ENCODE results near the gene MARCHF11.

The MARCHF11 gene

DNA sequence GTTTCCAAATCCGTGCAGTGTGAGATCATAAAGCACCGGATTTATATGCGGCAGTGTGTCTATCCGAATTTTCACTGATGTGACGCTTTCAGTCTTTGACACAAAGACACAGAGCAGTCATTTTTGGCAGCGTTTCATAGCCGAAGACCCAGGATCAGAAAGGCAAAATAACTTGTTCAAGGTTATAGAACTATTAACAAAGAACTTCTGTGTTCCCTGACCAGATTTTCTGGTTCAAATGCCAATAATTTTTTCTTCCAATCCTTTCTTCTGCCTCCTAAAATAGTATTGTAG, 1.1 kb upstream of the MARCHF11 start:
- Histone ChIP-seq H3K36me3 (replicated peaks; ENCODE audit: insufficient read depth, low read length) (no peaks in the 10 kb centered on the region), H3K9me3 (replicated peaks; ENCODE audit: insufficient read depth, low read length) (no peaks in the 10 kb centered on the region), H3K79me2 (ENCODE audit: low read length) (no peaks in the 10 kb centered on the region), H3K4me1 (ENCODE audit: low read length) (no peaks in the 10 kb centered on the region), H3K9me2 (replicated peaks; ENCODE audit: insufficient read depth, low read length) (no peaks in the 10 kb centered on the region), H3K27me3 (replicated peaks; ENCODE audit: insufficient read depth, low read length) (no peaks in the 10 kb centered on the region), H3F3A (ENCODE audit: insufficient read depth, low read length) (no peaks in the 10 kb centered on the region), H4K20me1 (ENCODE audit: insufficient read depth, low read length) (no peaks in the 10 kb centered on the region), H3K4me3 (ENCODE audit: low read length) (no peak overlapping the region), H2AFZ (ENCODE audit: low read length) (no peak overlapping the region), H3K4me2 (ENCODE audit: low read depth, low read length) (no peak overlapping the region), H3K9ac (ENCODE audit: low read length) (no peak overlapping the region), H3K27ac (ENCODE audit: low read length) (no peak overlapping the region)
- TF ChIP-seq, protein P1, sequence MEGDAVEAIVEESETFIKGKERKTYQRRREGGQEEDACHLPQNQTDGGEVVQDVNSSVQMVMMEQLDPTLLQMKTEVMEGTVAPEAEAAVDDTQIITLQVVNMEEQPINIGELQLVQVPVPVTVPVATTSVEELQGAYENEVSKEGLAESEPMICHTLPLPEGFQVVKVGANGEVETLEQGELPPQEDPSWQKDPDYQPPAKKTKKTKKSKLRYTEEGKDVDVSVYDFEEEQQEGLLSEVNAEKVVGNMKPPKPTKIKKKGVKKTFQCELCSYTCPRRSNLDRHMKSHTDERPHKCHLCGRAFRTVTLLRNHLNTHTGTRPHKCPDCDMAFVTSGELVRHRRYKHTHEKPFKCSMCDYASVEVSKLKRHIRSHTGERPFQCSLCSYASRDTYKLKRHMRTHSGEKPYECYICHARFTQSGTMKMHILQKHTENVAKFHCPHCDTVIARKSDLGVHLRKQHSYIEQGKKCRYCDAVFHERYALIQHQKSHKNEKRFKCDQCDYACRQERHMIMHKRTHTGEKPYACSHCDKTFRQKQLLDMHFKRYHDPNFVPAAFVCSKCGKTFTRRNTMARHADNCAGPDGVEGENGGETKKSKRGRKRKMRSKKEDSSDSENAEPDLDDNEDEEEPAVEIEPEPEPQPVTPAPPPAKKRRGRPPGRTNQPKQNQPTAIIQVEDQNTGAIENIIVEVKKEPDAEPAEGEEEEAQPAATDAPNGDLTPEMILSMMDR (IDR thresholded peaks at IDR 0.05; ENCODE audit: low read length), result no peak
- TF ChIP-seq EZH2phosphoT487 (IDR thresholded peaks at IDR 0.05; ENCODE audit: low read length) (no peak), EZH2 (optimal IDR thresholded peaks at IDR 0.05; ENCODE audit: low read depth, low read length) (no peak)
- DNase-seq, result no peak

DNA sequence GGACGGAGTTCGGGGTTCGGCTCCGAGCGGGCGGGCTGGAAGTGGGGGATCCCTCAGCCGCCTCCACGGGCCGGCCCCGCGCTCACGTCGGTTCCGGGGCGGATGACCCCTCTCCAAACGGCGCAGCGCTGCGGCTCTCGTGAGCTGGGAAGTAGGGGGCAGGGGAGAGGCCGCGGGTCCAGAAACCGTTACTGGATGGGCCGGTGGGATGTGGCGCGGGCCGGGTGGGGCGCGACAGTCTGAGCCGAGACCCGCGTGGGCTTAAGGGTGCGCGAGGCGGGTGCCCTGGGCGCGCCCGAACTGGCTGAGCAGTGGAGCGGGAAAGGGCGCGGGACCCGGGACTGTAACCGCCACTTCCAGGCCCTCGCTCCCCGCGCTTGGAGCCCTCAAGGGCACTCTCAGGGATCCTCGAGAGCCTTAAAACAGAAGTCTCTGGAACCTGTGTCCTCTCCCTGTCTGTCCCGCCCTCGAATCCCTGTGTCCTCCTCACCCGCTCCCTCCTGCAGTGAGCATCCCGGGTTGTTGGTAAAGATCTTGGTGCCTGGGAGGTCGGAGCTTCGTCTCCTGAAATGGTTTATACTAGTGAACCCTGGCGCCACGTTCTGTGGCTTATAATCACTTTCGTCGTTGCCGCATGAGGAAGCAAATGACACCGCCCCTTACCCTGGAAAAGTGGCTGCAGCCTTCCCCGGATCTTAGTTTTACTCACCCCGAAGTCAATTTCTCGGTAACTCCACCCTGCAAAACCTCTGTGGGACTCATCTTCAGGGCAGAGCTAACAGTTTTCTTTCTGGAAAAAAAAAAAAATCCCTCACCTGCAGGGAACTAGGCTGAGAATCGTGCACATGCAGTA, 571 bp upstream of the MARCHF11 start:
- Histone ChIP-seq H3K9me3 (replicated peaks; ENCODE audit: insufficient read depth, low read length) (no peaks in the 10 kb centered on the region), H3K27ac (ENCODE audit: low read length) (no peak overlapping the region), H3K4me2 (ENCODE audit: low read depth, low read length) (no peak overlapping the region), H3K4me1 (ENCODE audit: low read length) (no peaks in the 10 kb centered on the region), H3K27me3 (replicated peaks; ENCODE audit: insufficient read depth, low read length) (no peaks in the 10 kb centered on the region), H2AFZ (ENCODE audit: low read length) (no peak overlapping the region), H3K36me3 (replicated peaks; ENCODE audit: insufficient read depth, low read length) (no peaks in the 10 kb centered on the region), H3K4me3 (ENCODE audit: low read length) (no peak overlapping the region), H3K9ac (ENCODE audit: low read length) (no peak overlapping the region), H3K79me2 (ENCODE audit: low read length) (no peaks in the 10 kb centered on the region), H3F3A (ENCODE audit: insufficient read depth, low read length) (no peaks in the 10 kb centered on the region), H4K20me1 (ENCODE audit: insufficient read depth, low read length) (no peaks in the 10 kb centered on the region), H3K9me2 (replicated peaks; ENCODE audit: insufficient read depth, low read length) (no peaks in the 10 kb centered on the region)
- TF ChIP-seq, protein P1 (IDR thresholded peaks at IDR 0.05; ENCODE audit: low read length), result no peak
- no peak for TF ChIP-seq EZH2phosphoT487 (IDR thresholded peaks at IDR 0.05; ENCODE audit: low read length)
- TF ChIP-seq EZH2 (optimal IDR thresholded peaks at IDR 0.05; ENCODE audit: low read depth, low read length), result no peak
- no peak for DNase-seq

DNA sequence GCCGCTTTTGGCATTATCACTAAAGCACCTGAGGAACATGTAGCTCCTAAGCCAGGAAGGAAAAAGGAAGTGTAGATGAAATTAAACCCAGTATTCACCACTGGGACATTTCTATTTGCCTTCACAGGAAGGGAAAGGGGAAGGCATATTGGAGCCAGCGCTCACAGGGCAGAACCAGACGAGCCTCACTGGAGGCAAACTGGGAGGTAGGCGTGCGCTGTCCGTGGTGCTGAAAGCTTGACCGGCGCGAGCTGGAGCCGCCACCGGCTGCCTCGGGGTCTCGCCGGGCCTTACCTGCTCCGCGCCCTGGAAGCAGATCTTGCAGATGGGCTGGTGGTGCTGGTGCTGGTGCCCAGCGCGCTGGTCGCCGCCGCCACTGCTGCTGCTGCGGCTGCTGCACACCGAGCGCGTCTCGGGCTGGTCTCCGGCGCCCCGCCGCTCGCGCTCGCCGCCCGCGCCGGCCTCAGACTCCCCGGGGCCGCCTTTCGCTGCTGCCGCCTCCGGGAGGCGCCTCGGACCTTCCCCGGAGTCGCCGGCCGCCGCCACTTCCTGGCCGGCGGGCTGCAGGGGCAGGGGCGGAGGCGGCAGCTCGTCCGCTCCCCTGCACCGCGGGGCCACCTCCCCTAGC, 732 bp downstream of the MARCHF11 start:
- Histone ChIP-seq H3F3A (ENCODE audit: insufficient read depth, low read length) (no peaks in the 10 kb centered on the region), H3K4me3 (ENCODE audit: low read length) (no peak overlapping the region), H2AFZ (ENCODE audit: low read length) (no peak overlapping the region), H3K27me3 (replicated peaks; ENCODE audit: insufficient read depth, low read length) (no peaks in the 10 kb centered on the region), H3K9me3 (replicated peaks; ENCODE audit: insufficient read depth, low read length) (no peaks in the 10 kb centered on the region), H3K27ac (ENCODE audit: low read length) (no peak overlapping the region), H3K4me2 (ENCODE audit: low read depth, low read length) (no peak overlapping the region), H3K9me2 (replicated peaks; ENCODE audit: insufficient read depth, low read length) (no peaks in the 10 kb centered on the region), H3K36me3 (replicated peaks; ENCODE audit: insufficient read depth, low read length) (no peaks in the 10 kb centered on the region), H3K9ac (ENCODE audit: low read length) (no peak overlapping the region), H3K79me2 (ENCODE audit: low read length) (no peaks in the 10 kb centered on the region), H3K4me1 (ENCODE audit: low read length) (no peaks in the 10 kb centered on the region), H4K20me1 (ENCODE audit: insufficient read depth, low read length) (no peaks in the 10 kb centered on the region)
- TF ChIP-seq, protein P1 (IDR thresholded peaks at IDR 0.05; ENCODE audit: low read length), result no peak
- TF ChIP-seq EZH2 (optimal IDR thresholded peaks at IDR 0.05; ENCODE audit: low read depth, low read length) (no peak), EZH2phosphoT487 (IDR thresholded peaks at IDR 0.05; ENCODE audit: low read length) (no peak)
- peak; percentile 10 for DNase-seq

Data from MM.1S (cell line).